GM21717 (cell line): ENCODE measurements around the gene FKTN.

ENCODE experiments used
- ATAC-seq: cut with Tn5 transposase; IDR thresholded peaks from one replicate; pipeline ENCODE4 v1.9.1; 2021; ENCODE audit warnings: mild to moderate bottlenecking, moderate library complexity; ENCODE audit not compliant: unreplicated experiment

FKTN gene

GRCh38 chr9:105676351-105676923 lies 118.5 kb downstream of the FKTN start:
- no peak for ATAC-seq

- ATAC-seq, result no peak
These were observed 120.2 kb downstream of the FKTN start for GRCh38 chr9:105678163-105678562.

GRCh38 chr9:105678781-105679180 lies 120.8 kb downstream of the FKTN start:
- ATAC-seq, result no peak

GRCh38 chr9:105679257-105680022 lies 121.5 kb downstream of the FKTN start:
- no peak for ATAC-seq

DNA sequence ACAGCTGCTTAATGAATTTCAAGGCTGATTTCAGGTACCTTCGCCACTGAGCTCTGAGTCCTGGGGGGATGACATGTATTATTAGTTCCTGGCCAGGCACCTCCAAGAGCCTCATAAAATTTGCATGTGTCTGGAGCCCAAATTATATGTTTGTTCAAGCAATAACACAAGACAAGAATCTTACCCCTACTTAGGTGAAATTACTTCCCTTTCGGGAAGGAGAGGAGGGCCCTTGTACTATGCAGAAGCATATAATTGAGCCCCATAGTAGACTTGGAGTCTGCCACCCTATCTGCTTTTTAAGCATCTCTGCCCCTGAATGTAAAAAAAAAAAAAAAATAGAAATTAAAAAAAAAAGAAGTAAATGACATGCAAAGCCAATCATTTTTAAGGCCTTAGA lies 123.4 kb downstream of the FKTN start:
- no peak for ATAC-seq

DNA sequence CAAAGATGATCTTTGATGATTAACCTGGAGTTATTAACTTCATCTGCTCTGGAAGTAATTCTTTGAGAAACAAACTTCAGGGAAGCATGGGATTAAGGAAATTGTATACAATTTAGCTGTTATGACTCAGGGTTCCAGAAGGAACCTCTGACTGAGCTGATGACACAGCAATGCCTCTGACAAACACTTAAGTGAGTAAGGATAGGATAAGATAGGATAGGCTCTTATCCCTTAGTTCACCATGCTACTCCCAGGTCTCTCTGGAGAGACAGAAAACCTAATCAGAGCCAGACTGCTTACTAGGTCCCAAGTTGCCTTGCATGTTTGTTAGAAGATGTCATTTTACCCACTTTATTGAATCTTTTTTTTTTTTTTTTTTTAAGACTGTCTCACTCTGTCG lies 123.8 kb downstream of the FKTN start:
- ATAC-seq, result no peak

DNA sequence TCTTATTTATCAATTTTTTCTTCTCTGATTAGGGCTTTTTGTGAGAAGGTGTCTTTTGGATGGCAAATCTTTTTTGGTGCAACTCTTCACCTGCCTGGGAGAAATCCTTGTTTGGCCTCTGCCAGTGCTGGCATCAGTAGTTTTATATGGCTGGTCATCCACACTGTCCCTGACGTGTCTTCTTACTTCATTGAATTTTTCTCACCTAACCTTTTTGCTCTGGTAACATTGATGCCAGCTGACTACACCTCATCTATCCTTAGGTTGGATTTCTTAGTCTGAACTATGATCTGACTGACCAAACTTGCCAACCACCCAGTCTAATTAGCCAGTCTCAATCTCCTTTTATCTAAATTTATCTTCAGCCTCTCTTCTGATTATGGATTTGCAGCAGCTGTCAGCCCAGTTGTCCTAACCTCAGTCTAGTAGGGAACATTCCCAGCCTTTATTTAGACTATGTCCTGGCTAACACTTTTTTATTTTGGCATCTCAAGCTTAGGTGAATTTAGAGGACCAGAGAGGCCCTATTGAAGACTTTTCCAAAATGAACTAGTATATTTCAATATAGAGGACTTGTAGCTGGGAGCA lies 125.9 kb downstream of the FKTN start:
- ATAC-seq, result no peak

DNA sequence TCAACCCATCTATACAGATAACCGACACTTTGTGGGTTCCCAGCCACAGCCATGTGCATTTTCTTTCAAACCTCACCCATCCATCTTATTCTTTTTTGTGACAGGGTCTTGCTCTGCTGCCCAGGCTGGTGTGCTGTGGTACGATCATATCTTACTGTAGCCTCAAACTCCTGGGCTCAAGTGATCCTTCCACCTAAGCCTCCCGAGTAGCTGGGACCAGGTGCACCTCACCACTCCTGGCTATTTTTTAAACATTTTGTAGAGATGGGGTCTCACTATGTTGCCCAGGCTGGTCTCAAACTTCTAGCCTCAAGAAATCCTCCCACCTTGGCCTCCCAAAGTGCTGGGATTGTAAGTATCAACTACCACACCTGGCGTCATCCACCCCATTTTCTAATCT lies 129.0 kb downstream of the FKTN start:
- ATAC-seq, result no peak
